GM13976 (cell line): ENCODE measurements around the gene UBR2.
"Not testable (repeated sequence)": the region's sequence is repeated elsewhere in the genome, so short reads cannot be mapped to it uniquely, and the experiment has no call there.

Source experiments
- DNase-seq: peaks from one replicate; pipeline ENCODE4 v3.0.0; 2012; ENCODE audit warnings: low spot score
- CTCF ChIP-seq: IDR thresholded peaks from 2 replicates; pipeline ENCODE4 v1.5.1; 2012; ENCODE audit warnings: borderline replicate concordance, mild to moderate bottlenecking; ENCODE audit not compliant: insufficient read depth; ENCODE audit errors: extremely low read depth, missing control alignments, control extremely low read depth
- in situ Hi-C: fragments of 300-500 bp; cut with MboI; formaldehyde crosslinking; loops from one replicate; pipeline ENCODE4 v1.12.0; 2022; ENCODE audit warnings: low sequenced_read_pairs, mixed read lengths, inconsistent platforms; ENCODE audit not compliant: unreplicated experiment

Gene UBR2

GRCh38 chr6:42562788-42563405 lies 932 bp upstream of the UBR2 start:
- no peak for TF ChIP-seq CTCF
- no peak for DNase-seq
- in situ Hi-C loops = no loop called here

GRCh38 chr6:42564506-42564825 lies 637 bp downstream of the UBR2 start:
- in situ Hi-C loops = no loop called here
- DNase-seq = no peak
- no peak for TF ChIP-seq CTCF

- TF ChIP-seq CTCF = no peak
- DNase-seq = no peak
- in situ Hi-C loops = no loop called here
These were observed 2.2 kb downstream of the UBR2 start for GRCh38 chr6:42565823-42566613.

- no peak for DNase-seq
- in situ Hi-C loops = no loop called here
- TF ChIP-seq CTCF = no peak
These were observed 2.9 kb downstream of the UBR2 start for GRCh38 chr6:42566614-42567208.

GRCh38 chr6:42567237-42567636 lies 3.4 kb downstream of the UBR2 start:
- DNase-seq, in situ Hi-C loops: not testable (repeated sequence)

- DNase-seq = no peak
- TF ChIP-seq CTCF = no peak
- in situ Hi-C loops = no loop called here
These were observed 5.5 kb downstream of the UBR2 start for GRCh38 chr6:42569102-42570028.
